ENCODE data around the gene KLHL26. TPM values are rescaled to one million over a fixed set of nuclear protein-coding genes. Genes with fewer than 3 reads are reported as not detected.

The KLHL26 gene
- total and polyA plus RNA-seq, 9 of the 15 experiments (the other 6 are each of a cell fraction or from before 2014, with no cell fraction given): 0.13 to 13.3 (median 1.4) TPM

- TF ChIP-seq RERE (CRISPR knock-in tag; IDR thresholded peaks at IDR 0.05; ENCODE audit: borderline replicate concordance) (no peak), ZNF224 (CRISPR knock-in tag; IDR thresholded peaks at IDR 0.05) (no peak), ZSCAN32 (CRISPR knock-in tag; IDR thresholded peaks at IDR 0.05) (no peak), E2F3 (CRISPR knock-in tag; IDR thresholded peaks at IDR 0.05) (no peak), NELFE (IDR thresholded peaks at IDR 0.05; ENCODE audit: insufficient read depth, insufficient read length) (no peak), PKNOX1 (IDR thresholded peaks at IDR 0.05) (no peak), NUFIP1 (IDR thresholded peaks at IDR 0.05; ENCODE audit: partially characterized antibody) (peak; percentile 84), TRIM24 (IDR thresholded peaks at IDR 0.05) (no peak), ZNF217 (CRISPR knock-in tag; IDR thresholded peaks at IDR 0.05) (no peak), RREB1 (CRISPR knock-in tag; IDR thresholded peaks at IDR 0.05) (no peak), CBX3 (IDR thresholded peaks at IDR 0.05; ENCODE audit: borderline replicate concordance in 1 of 2, low read length in 2 of 2) (peak in 1 of 2 experiments; percentile 96; a peak in 2 of 3 replicates), CREB5 (CRISPR knock-in tag; IDR thresholded peaks at IDR 0.05) (no peak)
Observed at GRCh38 chr19:18589380-18590272, 47.2 kb upstream of the KLHL26 start (continued).
